Measurements from ENCODE around the gene TNPO2. TPM values are rescaled to one million over a fixed set of nuclear protein-coding genes. Genes with fewer than 3 reads are reported as not detected.

The TNPO2 gene
- total and polyA plus RNA-seq, 2 of the 13 experiments (the other 11 are each of a cell fraction or from before 2014, with no cell fraction given), result 31.7 to 61.0 TPM

- TF ChIP-seq ZNF564 (CRISPR knock-in tag; IDR thresholded peaks at IDR 0.05), result no peak
- peak; percentile 67 for TF ChIP-seq RBFOX2 (IDR thresholded peaks at IDR 0.05; ENCODE audit: low read depth, low read length)
- peak; percentile 37; the same call in 1 of the 2 replicates for TF ChIP-seq ZFX (CRISPR knock-in tag; IDR thresholded peaks at IDR 0.05; ENCODE audit: low read depth)
- TF ChIP-seq ZNF407 (CRISPR knock-in tag; IDR thresholded peaks at IDR 0.05; ENCODE audit: not compliant biosample characterization), result no peak
- TF ChIP-seq FOXO4 (CRISPR knock-in tag; conservative IDR thresholded peaks at IDR 0.05), result 0 out of 2 replicates have a peak, but pooled peaks have one; percentile 27
- TF ChIP-seq HNF4G (IDR thresholded peaks at IDR 0.05; ENCODE audit: borderline replicate concordance, low read depth, low read length), result no peak
- no peak for TF ChIP-seq HNF4G (CRISPR knock-in tag; IDR thresholded peaks at IDR 0.05; ENCODE audit: borderline replicate concordance, low read depth)
- no peak for TF ChIP-seq GLMP (CRISPR knock-in tag; IDR thresholded peaks at IDR 0.05; ENCODE audit: borderline replicate concordance)
- TF ChIP-seq FOXO1 (CRISPR knock-in tag; IDR thresholded peaks at IDR 0.05), result no peak
- TF ChIP-seq CHD2 (IDR thresholded peaks at IDR 0.05; ENCODE audit: low read depth, low read length), result no peak
- TF ChIP-seq HBP1 (CRISPR knock-in tag; IDR thresholded peaks at IDR 0.05; ENCODE audit: low read depth), result 0 out of 2 replicates have a peak, but pooled peaks have one; percentile 43
- no peak for TF ChIP-seq SNAPC5 (CRISPR knock-in tag; IDR thresholded peaks at IDR 0.05; ENCODE audit: borderline replicate concordance)
- TF ChIP-seq ZC3H4 (CRISPR knock-in tag; IDR thresholded peaks at IDR 0.05; ENCODE audit: borderline replicate concordance), result no peak
- TF ChIP-seq MZF1 (CRISPR knock-in tag; IDR thresholded peaks at IDR 0.05; ENCODE audit: borderline replicate concordance), result no peak
- TF ChIP-seq ZBTB3 (CRISPR knock-in tag; IDR thresholded peaks at IDR 0.05; ENCODE audit: borderline replicate concordance, low read depth), result no peak
These were observed 1.8 kb downstream of the TNPO2 start (continued) for GRCh38 chr19:12721656-12722565.
